Kidney glomerular epithelial cell (primary cell): ENCODE measurements around the gene ANK3.

Experiments
- DNase-seq: peaks from one replicate; lab custom pipeline; 2025; lab: John Stamatoyannopoulos, UW

Gene ANK3

GRCh38 chr10:60377042-60377352, 12.7 kb downstream of the ANK3 start:
- DNase-seq: no peak

GRCh38 chr10:60376221-60377041, 13.2 kb downstream of the ANK3 start:
- no peak for DNase-seq

- DNase-seq: no peak
These were observed 14.2 kb downstream of the ANK3 start for GRCh38 chr10:60375293-60376004.

- DNase-seq: no peak
These were observed 14.8 kb downstream of the ANK3 start for GRCh38 chr10:60374836-60375235.

- no peak for DNase-seq
These were observed 17.2 kb downstream of the ANK3 start for GRCh38 chr10:60372436-60372835.

GRCh38 chr10:60369547-60369930, 20.1 kb downstream of the ANK3 start:
- no peak for DNase-seq

- DNase-seq: no peak
These were observed 20.7 kb downstream of the ANK3 start for GRCh38 chr10:60368875-60369546.

- DNase-seq: no peak
These were observed 21.8 kb downstream of the ANK3 start for GRCh38 chr10:60367901-60368300.

- DNase-seq: no peak
These were observed 22.2 kb downstream of the ANK3 start for GRCh38 chr10:60367431-60367830.

GRCh38 chr10:60367024-60367423, 22.7 kb downstream of the ANK3 start:
- no peak for DNase-seq

GRCh38 chr10:60363187-60363586, 26.5 kb downstream of the ANK3 start:
- DNase-seq: no peak

GRCh38 chr10:60362461-60362860, 27.2 kb downstream of the ANK3 start:
- no peak for DNase-seq

GRCh38 chr10:60359066-60359465, 30.6 kb downstream of the ANK3 start:
- DNase-seq: no peak

- no peak for DNase-seq
These were observed 31.4 kb downstream of the ANK3 start for GRCh38 chr10:60358282-60358681.

GRCh38 chr10:60353519-60354258, 36.0 kb downstream of the ANK3 start:
- DNase-seq: peak; percentile 28

GRCh38 chr10:60352105-60352504, 37.6 kb downstream of the ANK3 start:
- DNase-seq: no peak

- no peak for DNase-seq
These were observed 38.4 kb downstream of the ANK3 start for GRCh38 chr10:60351191-60351853.

GRCh38 chr10:60350400-60350799, 39.3 kb downstream of the ANK3 start:
- DNase-seq: no peak

- no peak for DNase-seq
These were observed 40.2 kb downstream of the ANK3 start for GRCh38 chr10:60349426-60349825.

GRCh38 chr10:60348982-60349381, 40.7 kb downstream of the ANK3 start:
- DNase-seq: no peak

- DNase-seq: no peak
These were observed 42.4 kb downstream of the ANK3 start for GRCh38 chr10:60347270-60347669.

- DNase-seq: no peak
These were observed 43.0 kb downstream of the ANK3 start for GRCh38 chr10:60346661-60347060.
